Mucosa of descending colon (tissue), 3 donors: ENCODE data around the gene COL12A1. TPM values are rescaled to one million over a fixed set of nuclear protein-coding genes. Genes with fewer than 3 reads are reported as not detected.

Source experiments
- ATAC-seq: fragments of 200-7000 bp; cut with Tn5 transposase; one replicate; pipeline ENCODE4 v1.9.1; 2020; ENCODE audit warnings: mild to moderate bottlenecking, moderate library complexity
- DNase-seq, 3 donors: peaks; one replicate each; pipeline ENCODE4 v3.0.0-alpha.2; 2020
- H3K36me3 ChIP-seq: fragments of 200-600 bp; one replicate; pipeline ENCODE4 v1.8.0; 2021; ENCODE audit warnings: low read depth, mild to moderate bottlenecking
- H3K4me1 ChIP-seq: fragments of 200-600 bp; one replicate; pipeline ENCODE4 v1.8.0; 2021; ENCODE audit warnings: low read depth, mild to moderate bottlenecking
- H3K4me3 ChIP-seq: fragments of 200-600 bp; one replicate; pipeline ENCODE4 v1.8.0; 2021; ENCODE audit warnings: mild to moderate bottlenecking
- H3K9me3 ChIP-seq: fragments of 200-600 bp; one replicate; pipeline ENCODE4 v1.8.0; 2021; ENCODE audit warnings: mild to moderate bottlenecking
- intact Hi-C, 2 donors: fragments of 100-400 bp; cut with DNase I in 1 of 2; cut with micrococcal nuclease in 1 of 2; formaldehyde crosslinking; loops; one replicate each; pipeline versions ENCODE4 v1.11.0 to v1.11.1; 2022; cut with DNase I, micrococcal nuclease
- total RNA-seq, 3 donors: library from RNA; stranded (reverse); fragmentation: NEBNext Ultra II Directional in 2 of 3; extraction: Animal tissue kit (Norgen Biotek cat#: 25700) in 2 of 3; gene quantifications; one replicate each; pipeline versions ENCODE4 v1.2.1 to v1.2.4, GENCODE V29; 2021 to 2023
- TF ChIP-seq, protein P1 (sequence below): fragments of 200-600 bp; IDR thresholded peaks from one replicate; pipeline ENCODE4 v1.8.0; 2022; ENCODE audit warnings: antibody characterized with exemption, mild to moderate bottlenecking
- donor health status: DM: no; HTN: no; CAD: no; lungs with moderate emphysema.
- donor health status: DM: no; HTN: no; CAD: no.
- donor health status: DM: no; HTN: yes; CAD: no.

Gene COL12A1
- total RNA-seq, 3 donors from 2014 or later, result 6.1 to 80.9 (median 15.7) TPM

DNA sequence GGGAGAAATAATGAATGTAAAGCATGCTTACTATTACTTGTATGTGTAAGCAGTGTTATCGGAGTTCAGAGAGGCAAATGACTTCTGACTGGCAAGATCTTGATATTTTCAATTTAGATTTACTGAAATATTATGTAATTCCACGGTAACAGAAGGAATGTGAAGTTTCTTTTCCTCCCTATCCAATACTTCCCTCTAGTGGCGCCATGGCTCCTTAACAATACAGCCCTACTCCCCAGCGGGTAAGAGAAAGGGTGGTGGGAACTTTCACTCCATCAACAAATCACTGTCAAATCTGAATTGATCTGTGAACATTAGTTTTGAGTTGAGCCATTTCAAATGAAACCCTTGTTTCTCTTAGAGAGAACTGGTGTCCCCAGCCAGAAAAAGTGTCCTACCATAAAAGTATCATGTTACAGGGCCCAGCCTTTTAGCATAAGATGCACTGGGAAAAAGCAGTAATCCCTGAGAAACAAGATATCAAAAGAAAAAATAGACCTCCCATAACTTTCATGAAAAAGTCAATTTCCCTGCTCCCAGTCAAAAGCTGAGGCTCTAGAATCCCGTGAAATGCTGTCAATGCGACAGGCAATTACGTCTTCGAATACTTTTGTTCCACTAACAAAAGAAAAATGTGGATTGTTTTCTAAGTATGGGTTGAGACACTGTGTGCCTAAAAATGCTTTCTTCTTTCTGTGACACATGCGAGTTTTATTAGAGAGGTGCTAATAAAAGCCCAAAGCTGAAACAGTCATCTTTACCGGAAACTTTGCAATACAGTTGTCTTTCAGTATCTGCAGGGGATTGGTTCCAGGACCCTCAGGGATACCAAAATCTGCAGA, 24.9 kb upstream of the COL12A1 start:
- H3K4me1 ChIP-seq, result no peaks in the 10 kb centered on the region
- H3K4me3 ChIP-seq, result no peak overlapping the region
- H3K36me3 ChIP-seq, result no peaks in the 10 kb centered on the region
- no peaks in the 10 kb centered on the region for H3K9me3 ChIP-seq
- intact Hi-C loops, result no loop called here
- ATAC-seq (peak; percentile 79), DNase-seq (peak in 1 of 3 donors; percentile 57)
- TF ChIP-seq, protein P1, sequence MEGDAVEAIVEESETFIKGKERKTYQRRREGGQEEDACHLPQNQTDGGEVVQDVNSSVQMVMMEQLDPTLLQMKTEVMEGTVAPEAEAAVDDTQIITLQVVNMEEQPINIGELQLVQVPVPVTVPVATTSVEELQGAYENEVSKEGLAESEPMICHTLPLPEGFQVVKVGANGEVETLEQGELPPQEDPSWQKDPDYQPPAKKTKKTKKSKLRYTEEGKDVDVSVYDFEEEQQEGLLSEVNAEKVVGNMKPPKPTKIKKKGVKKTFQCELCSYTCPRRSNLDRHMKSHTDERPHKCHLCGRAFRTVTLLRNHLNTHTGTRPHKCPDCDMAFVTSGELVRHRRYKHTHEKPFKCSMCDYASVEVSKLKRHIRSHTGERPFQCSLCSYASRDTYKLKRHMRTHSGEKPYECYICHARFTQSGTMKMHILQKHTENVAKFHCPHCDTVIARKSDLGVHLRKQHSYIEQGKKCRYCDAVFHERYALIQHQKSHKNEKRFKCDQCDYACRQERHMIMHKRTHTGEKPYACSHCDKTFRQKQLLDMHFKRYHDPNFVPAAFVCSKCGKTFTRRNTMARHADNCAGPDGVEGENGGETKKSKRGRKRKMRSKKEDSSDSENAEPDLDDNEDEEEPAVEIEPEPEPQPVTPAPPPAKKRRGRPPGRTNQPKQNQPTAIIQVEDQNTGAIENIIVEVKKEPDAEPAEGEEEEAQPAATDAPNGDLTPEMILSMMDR, result peak; percentile 37

DNA sequence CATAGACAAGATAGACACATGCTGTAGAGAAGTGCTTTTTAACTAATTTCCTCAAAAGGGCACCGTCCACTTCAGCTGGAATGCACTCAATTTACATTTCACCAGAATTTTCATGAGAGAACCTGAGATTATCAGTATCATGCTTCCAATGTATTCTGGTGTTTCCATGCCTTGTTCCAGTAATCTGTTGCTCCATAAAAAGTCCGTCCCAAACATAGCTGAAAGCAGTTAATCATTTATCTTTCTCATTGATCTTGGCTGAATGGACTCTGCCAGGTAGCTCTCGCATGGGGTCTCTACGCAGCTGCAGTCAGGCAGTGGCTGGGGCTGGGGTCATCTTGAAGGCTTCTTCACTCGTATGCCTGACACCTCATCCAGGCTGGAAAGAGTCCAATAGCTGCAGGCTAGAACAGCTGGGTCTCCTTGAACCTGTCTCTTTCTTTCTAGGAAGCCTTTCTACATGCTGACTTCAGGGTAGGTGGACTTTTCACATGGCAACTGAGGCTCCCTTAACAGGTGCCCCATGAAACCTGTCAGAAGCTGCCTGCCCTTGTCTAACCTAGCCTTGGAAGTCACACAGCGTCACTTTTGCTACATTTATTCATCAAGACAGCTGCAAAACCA, 18.6 kb upstream of the COL12A1 start:
- TF ChIP-seq, protein P1, result no peak
- no peaks in the 10 kb centered on the region for H3K9me3 ChIP-seq
- ATAC-seq (no peak), DNase-seq (no peak)
- H3K36me3 ChIP-seq, result no peaks in the 10 kb centered on the region
- H3K4me3 ChIP-seq, result no peak overlapping the region
- intact Hi-C loops, result no loop called here
- peaks cover 6% of the 10 kb centered on the region for H3K4me1 ChIP-seq

DNA sequence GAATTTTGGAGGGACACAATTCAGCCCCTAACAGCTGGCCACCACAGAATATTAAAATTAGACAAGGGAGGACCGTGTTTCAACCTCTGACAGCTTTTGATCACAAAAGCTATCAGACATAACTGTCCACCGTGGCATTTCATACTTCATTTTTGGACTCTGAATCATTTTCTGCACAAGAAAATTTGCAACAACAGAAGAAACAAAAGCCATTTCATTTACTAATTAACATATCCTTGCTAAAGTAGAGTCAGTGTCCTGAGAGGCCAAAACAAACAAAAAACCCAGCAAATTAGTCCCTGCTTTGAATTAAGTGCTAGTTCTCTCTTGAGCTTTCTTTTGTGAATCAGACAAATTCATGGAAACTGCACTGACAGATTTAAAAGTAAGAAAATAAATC, 17.6 kb upstream of the COL12A1 start:
- intact Hi-C loops, result no loop called here
- Histone ChIP-seq H3K9me3 (no peaks in the 10 kb centered on the region), H3K4me1 (peaks cover 6% of the 10 kb centered on the region), H3K36me3 (no peaks in the 10 kb centered on the region), H3K4me3 (no peak overlapping the region)
- ATAC-seq (no peak), DNase-seq (no peak)
- TF ChIP-seq, protein P1, result no peak

DNA sequence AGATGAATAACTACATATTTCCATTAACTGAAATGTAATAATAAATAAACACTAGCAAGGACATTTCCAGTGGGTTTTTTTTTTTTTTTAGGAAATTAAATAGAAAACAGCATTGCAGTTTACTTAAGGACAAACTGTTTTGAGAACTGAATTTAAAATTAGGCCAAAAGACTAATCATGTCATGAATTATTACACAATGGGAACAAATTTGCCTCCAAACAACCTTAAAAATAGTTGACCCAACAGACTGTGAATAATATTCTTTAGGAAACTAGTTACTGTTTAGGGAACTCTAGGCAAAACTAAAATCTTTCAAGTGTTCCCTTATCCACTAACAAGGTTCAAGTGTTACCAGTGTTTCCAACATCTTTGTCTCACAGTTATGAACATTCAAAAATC, 16.4 kb upstream of the COL12A1 start:
- TF ChIP-seq, protein P1, result no peak
- ATAC-seq, result no peak
- no peak for DNase-seq
- H3K36me3 ChIP-seq, result no peaks in the 10 kb centered on the region
- H3K4me1 ChIP-seq, result peaks cover 6% of the 10 kb centered on the region
- H3K9me3 ChIP-seq, result no peaks in the 10 kb centered on the region
- no peak overlapping the region for H3K4me3 ChIP-seq
- intact Hi-C loops, result no loop called here

DNA sequence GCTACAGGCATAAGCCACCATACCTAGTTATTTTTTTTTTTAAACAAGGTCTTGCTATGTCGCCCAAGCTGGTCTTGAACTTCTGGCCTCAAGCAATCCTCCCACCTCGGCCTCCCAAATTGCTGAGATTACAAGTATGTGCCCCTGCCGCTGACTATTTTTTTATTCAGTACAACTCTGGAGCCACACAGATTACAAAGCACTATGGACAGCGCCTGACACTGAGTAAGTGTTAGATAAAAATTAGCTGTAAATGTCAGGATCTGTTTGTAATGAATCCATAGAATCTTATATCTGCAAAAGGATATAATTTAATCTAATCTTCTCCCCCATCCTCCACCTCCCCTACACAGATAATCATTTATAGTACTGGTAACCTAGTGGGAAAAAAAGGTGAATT, 15.3 kb upstream of the COL12A1 start:
- Histone ChIP-seq H3K4me1 (peaks cover 6% of the 10 kb centered on the region), H3K4me3 (no peak overlapping the region), H3K9me3 (no peaks in the 10 kb centered on the region), H3K36me3 (no peaks in the 10 kb centered on the region)
- DNase-seq (no peak), ATAC-seq (no peak)
- intact Hi-C loops, result no loop called here
- TF ChIP-seq, protein P1, result no peak
